GM12878 (cell line): ENCODE results near the gene GLTP. TPM values are rescaled to one million over a fixed set of nuclear protein-coding genes. Genes with fewer than 3 reads are reported as not detected.

Experiments
- ATAC-seq: fragments of 200-7000 bp; cut with Tn5 transposase; 3 replicates; pipeline ENCODE4 v1.9.1; 2020; ENCODE audit warnings: mild to moderate bottlenecking, moderate library complexity
- BruUV-seq: library from RNA; stranded (reverse); fragments of 400-500 nt; replicated peaks from 2 replicates; lab custom pipeline; 2021; lab: Mats Ljungman, UMichigan
- CTCF ChIA-PET: fragments of 300-600 bp; sonication (Branson Sonifier 250); formaldehyde crosslinking; extraction: SDS; loops from one replicate; lab custom pipeline; 2021; ENCODE audit warnings: inconsistent platforms; lab: Yijun Ruan, JAX
- POLR2A ChIA-PET: fragments of 350-600 bp; formaldehyde crosslinking; extraction: SDS; loops from one replicate; lab custom pipeline; 2021; ENCODE audit warnings: inconsistent platforms; lab: Charles Lee
- RAD21 ChIA-PET: fragments of 300-600 bp; sonication (Branson Sonifier 250); formaldehyde crosslinking; loops from one replicate; lab custom pipeline; 2023; ENCODE audit warnings: antibody characterized with exemption; ENCODE audit not compliant: unreplicated experiment; lab: Charles Lee
- SMC1A ChIA-PET: fragments of 300-600 bp; sonication (Branson Sonifier 250); formaldehyde crosslinking; loops from one replicate; lab custom pipeline; 2023; ENCODE audit not compliant: unreplicated experiment, uncharacterized antibody; lab: Charles Lee
- DNase-seq: peaks from one replicate; pipeline ENCODE4 v3.0.0-alpha.2; 2011; ENCODE audit warnings: low read depth, low spot score
- FAIRE-seq: peaks from 3 replicates; lab custom pipeline; 2011; peaks lifted over from hg19 to GRCh38; lab: Jason Lieb, UNC
- H2AFZ ChIP-seq: 2 replicates; pipeline ENCODE4 v1.6.0; 2011; ENCODE audit warnings: low read depth, low read length, control low read depth; ENCODE audit not compliant: control insufficient read depth
- H3K27ac ChIP-seq: 2 replicates; pipeline ENCODE4 v1.5.1; 2011; ENCODE audit warnings: control low read depth; ENCODE audit not compliant: control insufficient read depth, insufficient read depth
- H3K27me3 ChIP-seq, 2 experiments: replicated peaks in 1 of 2; 2 replicates each; pipeline versions ENCODE4 v1.6.0 to v1.6.1; 2011; ENCODE audit warnings: low read length in 1 of 2; ENCODE audit not compliant: control insufficient read depth in 2 of 2, insufficient read depth in 2 of 2
- H3K36me3 ChIP-seq, 2 experiments: 2 replicates each; pipeline ENCODE4 v1.5.1; 2011; ENCODE audit warnings: low read length in 1 of 2; ENCODE audit not compliant: control insufficient read depth in 2 of 2, insufficient read depth in 2 of 2
- H3K4me1 ChIP-seq: 2 replicates; pipeline ENCODE4 v1.6.1; 2011; ENCODE audit warnings: mild to moderate bottlenecking, low read length, moderate library complexity, mixed read lengths; ENCODE audit not compliant: control insufficient read depth, insufficient read depth
- H3K4me2 ChIP-seq: 2 replicates; pipeline ENCODE4 v1.6.0; 2011; ENCODE audit warnings: control low read depth; ENCODE audit not compliant: control insufficient read depth, insufficient read depth
- H3K4me3 ChIP-seq: fragments of 200-600 bp; sonication (generic); 2 replicates; pipeline ENCODE4 v1.5.1; 2016
- H3K79me2 ChIP-seq: 2 replicates; pipeline ENCODE4 v1.6.0; 2011; ENCODE audit warnings: low read length; ENCODE audit not compliant: control insufficient read depth, insufficient read depth
- H3K9ac ChIP-seq: 2 replicates; pipeline ENCODE4 v1.8.0; 2011; ENCODE audit warnings: low read length, control low read depth, mixed read lengths; ENCODE audit not compliant: control insufficient read depth, insufficient read depth
- H3K9me3 ChIP-seq: replicated peaks from 3 replicates; pipeline ENCODE4 v1.5.1; 2011; ENCODE audit warnings: mild to moderate bottlenecking, low read length; ENCODE audit not compliant: control insufficient read depth, insufficient read depth
- H4K20me1 ChIP-seq: 2 replicates; pipeline ENCODE4 v1.6.0; 2011; ENCODE audit not compliant: control insufficient read depth, insufficient read depth
- ASH2L ChIP-seq: fragments of 300-600, 200-600 bp; sonication (generic); IDR thresholded peaks from 2 replicates; pipeline ENCODE4 v1.6.1; 2017; ENCODE audit warnings: low read depth, mild to moderate bottlenecking, borderline replicate concordance
- MYC ChIP-seq: IDR thresholded peaks from 2 replicates; pipeline ENCODE4 v1.6.1; 2011; ENCODE audit warnings: mild to moderate bottlenecking, low read length, moderate library complexity, inconsistent platforms; ENCODE audit not compliant: insufficient read depth, insufficient replicate concordance, insufficient read length, severe bottlenecking
- POU2F2 ChIP-seq: IDR thresholded peaks from 3 replicates; pipeline ENCODE4 v1.6.1; 2011; ENCODE audit warnings: low read depth, mild to moderate bottlenecking, low read length, borderline replicate concordance
- RB1 ChIP-seq: fragments of 450-650 bp; formaldehyde crosslinking; IDR thresholded peaks from 2 replicates; pipeline ENCODE4 v1.6.1; 2017; ENCODE audit warnings: mild to moderate bottlenecking, borderline replicate concordance
- WGBS: methylation state at CpG from one replicate; pipeline ENCODE4 v1.1.6; 2016; ENCODE audit warnings: low lambda C conversion rate; ENCODE audit not compliant: insufficient replicate concordance, insufficient coverage; ENCODE audit errors: missing lambda C conversion rate; 5-methylcytosine and 5-hydroxymethylcytosine counted together
- in situ Hi-C: fragments of 300-500 bp; cut with MboI; formaldehyde crosslinking; loops from 9 replicates; pipeline ENCODE4 v1.14.3; 2018; ENCODE audit warnings: mixed read lengths
- intact Hi-C: fragments of 100-400 bp; cut with micrococcal nuclease; formaldehyde crosslinking; loops from one replicate; pipeline ENCODE4 v1.14.2; 2022; ENCODE audit not compliant: unreplicated experiment
- polyA plus RNA-seq, 11 experiments: library from polyadenylated mRNA; depleted of rRNA in 4 of 11; unstranded in 6 of 11; stranded (reverse) in 5 of 11; fragments of >200 nt; fragmentation: Nextera tagmentation in 4 of 11; fragmentation: Illumina TruSeq in 1 of 11; extraction: Ambion mirVana in 4 of 11; extraction: Trizol in 1 of 11; gene quantifications; 1 replicate in 1 of 11; 2 replicates in 10 of 11; pipeline versions ENCODE4 v1.2.1 to v1.2.3, GENCODE V29; 2011 to 2016; ENCODE audit warnings: inconsistent platforms in 2 of 11, missing spikeins in 2 of 11, low read depth in 1 of 11
- total RNA-seq, 4 experiments: library from RNA; depleted of rRNA in 3 of 4; stranded (reverse); fragments of >200 nt in 3 of 4; fragmentation: Illumina TruSeq in 1 of 4; extraction: Trizol in 1 of 4; gene quantifications; 2 replicates each; pipeline versions ENCODE4 v1.2.1 to v1.2.3, GENCODE V29; 2013 to 2021
- TF ChIP-seq, protein P1 (sequence below): fragments of 450-650 bp; IDR thresholded peaks from 2 replicates; pipeline ENCODE4 v1.6.1; 2018; ENCODE audit warnings: borderline replicate concordance, mild to moderate bottlenecking; ENCODE audit not compliant: partially characterized antibody

Gene GLTP
- total and polyA plus RNA-seq, 10 of the 15 experiments (the other 5 are each of a cell fraction or from before 2014, with no cell fraction given), result 16.8 to 44.0 (median 25.3) TPM

GRCh38 chr12:109814600-109815150 is 65.7 kb downstream of the GLTP start:
- no peaks in the 10 kb centered on the region for H3K9me3 ChIP-seq
- no TSS peak for BruUV-seq
- ChIA-PET POLR2A (no interaction called here), SMC1A (no interaction called here), RAD21 (no interaction called here), CTCF (interaction anchor here (1.8 kb wide), 1 partner anchor 28 kb away, joined by 5 read pairs; no protein-coding TSS in a partner anchor)
- H4K20me1 ChIP-seq, result no peaks in the 10 kb centered on the region
- H2AFZ ChIP-seq, result no peak overlapping the region
- no peaks in the 10 kb centered on the region for H3K36me3 ChIP-seq
- TF ChIP-seq ASH2L, result no peak
- TF ChIP-seq, protein P1, sequence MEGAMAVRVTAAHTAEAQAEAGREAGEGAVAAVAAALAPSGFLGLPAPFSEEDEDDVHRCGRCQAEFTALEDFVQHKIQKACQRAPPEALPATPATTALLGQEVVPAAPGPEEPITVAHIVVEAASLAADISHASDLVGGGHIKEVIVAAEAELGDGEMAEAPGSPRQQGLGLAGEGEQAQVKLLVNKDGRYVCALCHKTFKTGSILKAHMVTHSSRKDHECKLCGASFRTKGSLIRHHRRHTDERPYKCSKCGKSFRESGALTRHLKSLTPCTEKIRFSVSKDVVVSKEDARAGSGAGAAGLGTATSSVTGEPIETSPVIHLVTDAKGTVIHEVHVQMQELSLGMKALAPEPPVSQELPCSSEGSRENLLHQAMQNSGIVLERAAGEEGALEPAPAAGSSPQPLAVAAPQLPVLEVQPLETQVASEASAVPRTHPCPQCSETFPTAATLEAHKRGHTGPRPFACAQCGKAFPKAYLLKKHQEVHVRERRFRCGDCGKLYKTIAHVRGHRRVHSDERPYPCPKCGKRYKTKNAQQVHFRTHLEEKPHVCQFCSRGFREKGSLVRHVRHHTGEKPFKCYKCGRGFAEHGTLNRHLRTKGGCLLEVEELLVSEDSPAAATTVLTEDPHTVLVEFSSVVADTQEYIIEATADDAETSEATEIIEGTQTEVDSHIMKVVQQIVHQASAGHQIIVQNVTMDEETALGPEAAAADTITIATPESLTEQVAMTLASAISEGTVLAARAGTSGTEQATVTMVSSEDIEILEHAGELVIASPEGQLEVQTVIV, result no peak
- TF ChIP-seq MYC, result no peak
- TF ChIP-seq RB1, result no peak
- TF ChIP-seq POU2F2, result no peak
- H3K27ac ChIP-seq, result no peak overlapping the region
- intact Hi-C loops (no loop called here), in situ Hi-C loops (no loop called here)
- no peaks in the 10 kb centered on the region for H3K79me2 ChIP-seq
- no peak for ATAC-seq
- FAIRE-seq, result no peak
- H3K4me1 ChIP-seq, result no peaks in the 10 kb centered on the region
- no peak for DNase-seq
- H3K4me3 ChIP-seq, result no peak overlapping the region
- H3K4me2 ChIP-seq, result no peak overlapping the region
- WGBS, result 68% methylated on average over 20 of the region's 20 CpGs
- H3K9ac ChIP-seq, result no peak overlapping the region
- no peaks in the 10 kb centered on the region for H3K27me3 ChIP-seq
